Suppressor macrophage (primary cell): ENCODE results near the gene KEL.

Experiments
- DNase-seq, 4 experiments: peaks; one replicate each; pipeline ENCODE4 v3.0.0-alpha.2; 2020 to 2022

The KEL gene

GRCh38 chr7:142927085-142927745 is 34.9 kb downstream of the KEL start:
- DNase-seq: peak; percentile 79 to 94 (median 88)

- DNase-seq: no peak
Observed at GRCh38 chr7:142925413-142925812, 36.8 kb downstream of the KEL start.

GRCh38 chr7:142923391-142923790 is 38.8 kb downstream of the KEL start:
- DNase-seq: no peak

- no peak for DNase-seq
Observed at GRCh38 chr7:142919656-142920055, 42.5 kb downstream of the KEL start.

GRCh38 chr7:142918901-142919300 is 43.3 kb downstream of the KEL start:
- DNase-seq: no peak

- DNase-seq: no peak
Observed at GRCh38 chr7:142917447-142917846, 44.7 kb downstream of the KEL start.

GRCh38 chr7:142916508-142916907 is 45.7 kb downstream of the KEL start:
- DNase-seq: no peak

- DNase-seq: no peak
Observed at GRCh38 chr7:142915315-142915714, 46.8 kb downstream of the KEL start.

GRCh38 chr7:142914121-142914520 is 48.0 kb downstream of the KEL start:
- no peak for DNase-seq

GRCh38 chr7:142913566-142913965 is 48.6 kb downstream of the KEL start:
- DNase-seq: no peak

- no peak for DNase-seq
Observed at GRCh38 chr7:142913051-142913450, 49.1 kb downstream of the KEL start.

- peak in 2 of 4 experiments; percentile 34 to 62 for DNase-seq
Observed at GRCh38 chr7:142910481-142910880, 51.7 kb downstream of the KEL start.

- DNase-seq: peak in 2 of 4 experiments; percentile 31 to 39
Observed at GRCh38 chr7:142910031-142910433, 52.1 kb downstream of the KEL start.

- peak; percentile 62 to 85 (median 74) for DNase-seq
Observed at GRCh38 chr7:142908921-142909890, 53.0 kb downstream of the KEL start.

- DNase-seq: no peak
Observed at GRCh38 chr7:142908290-142908689, 53.9 kb downstream of the KEL start.

GRCh38 chr7:142906643-142907042 is 55.5 kb downstream of the KEL start:
- no peak for DNase-seq

- DNase-seq: no peak
Observed at GRCh38 chr7:142905759-142906158, 56.4 kb downstream of the KEL start.

GRCh38 chr7:142904128-142904527 is 58.0 kb downstream of the KEL start:
- DNase-seq: no peak

- no peak for DNase-seq
Observed at GRCh38 chr7:142901426-142902259, 60.5 kb downstream of the KEL start.

- no peak for DNase-seq
Observed at GRCh38 chr7:142899661-142900060, 62.5 kb downstream of the KEL start.

GRCh38 chr7:142898377-142899170 is 63.6 kb downstream of the KEL start:
- DNase-seq: no peak

- no peak for DNase-seq
Observed at GRCh38 chr7:142897691-142898090, 64.5 kb downstream of the KEL start.
